Kasumi-1 (cell line): ENCODE measurements around the gene CCDC149.
A peak's percentile ranks its signal among the peaks of the same experiment; 100 is the strongest.

Experiments
- DNase-seq, 2 experiments: peaks; one replicate each; lab custom pipeline; 2025; lab: John Stamatoyannopoulos, UW

The CCDC149 gene

DNA sequence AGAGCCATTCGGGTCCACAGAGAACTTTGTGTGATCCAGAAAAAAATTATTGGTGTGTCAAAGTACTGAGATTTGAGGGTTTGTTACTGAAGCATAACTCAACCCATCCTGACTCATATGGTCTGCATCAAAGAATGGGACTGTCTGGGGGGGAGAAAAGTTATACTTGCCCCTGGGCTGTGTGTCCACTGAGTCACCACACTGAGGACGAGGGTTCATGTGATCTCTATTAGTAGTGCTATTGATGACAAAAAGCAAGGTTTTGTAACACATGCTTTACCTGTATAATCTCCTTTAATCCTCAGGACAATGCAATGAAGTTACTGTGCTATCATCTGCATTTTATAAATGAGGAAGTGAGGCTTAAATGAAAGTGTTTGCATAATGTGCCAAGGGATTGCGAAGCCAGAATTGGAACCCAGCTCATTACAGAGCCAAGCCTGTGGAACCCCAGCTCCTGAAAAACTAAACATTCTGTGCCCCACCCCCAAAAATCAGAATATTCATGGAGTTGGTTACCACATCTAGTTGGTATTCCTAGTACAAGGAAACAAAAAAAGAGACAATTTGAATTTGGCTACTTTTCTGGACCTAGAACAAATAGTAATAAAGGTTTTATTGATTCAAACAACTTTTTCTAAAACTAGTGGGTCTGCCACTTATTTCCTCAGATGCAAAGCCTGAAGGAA lies 31.2 kb downstream of the CCDC149 start:
- peak; percentile 6 to 8 for DNase-seq

DNA sequence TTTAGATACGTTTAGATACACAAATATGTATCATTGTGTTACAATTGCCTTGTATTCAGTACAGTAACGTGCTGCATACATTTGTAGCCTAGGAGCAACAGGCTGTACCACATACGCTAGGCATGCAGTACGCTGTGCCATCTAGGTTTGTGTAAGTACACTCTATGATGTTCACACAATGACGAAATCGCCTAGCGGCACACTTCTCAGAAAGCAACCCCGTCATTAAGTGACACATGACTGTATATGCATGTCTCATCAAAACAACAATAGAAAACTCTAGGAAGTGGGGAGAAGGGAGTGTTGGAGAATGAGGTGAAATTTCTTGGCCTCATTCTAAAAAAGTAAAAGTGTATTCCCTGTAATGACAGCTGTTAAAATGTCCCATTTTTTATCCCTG lies 32.7 kb downstream of the CCDC149 start:
- DNase-seq = no peak

- DNase-seq = no peak
Measured at GRCh38 chr4:24878636-24879016, 34.2 kb downstream of the CCDC149 start.

- DNase-seq = no peak
Measured at GRCh38 chr4:24877868-24878635, 34.8 kb downstream of the CCDC149 start.

DNA sequence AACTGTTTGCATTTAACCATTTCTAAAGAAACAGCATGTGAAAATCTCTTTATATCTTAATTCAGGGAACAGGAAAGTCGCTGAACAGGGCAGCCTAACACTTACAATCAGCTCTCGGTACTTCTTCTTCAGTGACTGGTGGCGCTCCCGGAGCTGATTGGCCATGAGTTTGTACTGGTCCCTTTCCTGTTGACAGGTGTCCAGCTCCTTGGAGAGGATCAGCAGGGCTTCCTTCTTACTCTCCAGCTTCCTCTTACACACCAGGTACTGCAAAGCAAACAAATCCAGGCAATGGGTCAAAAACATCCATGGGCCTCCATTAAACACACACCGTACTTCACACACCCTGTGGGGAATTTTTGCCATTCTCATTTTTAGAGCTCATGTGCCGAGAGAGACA lies 36.4 kb downstream of the CCDC149 start:
- no peak for DNase-seq

GRCh38 chr4:24872720-24873119 lies 40.1 kb downstream of the CCDC149 start:
- no peak for DNase-seq

DNA sequence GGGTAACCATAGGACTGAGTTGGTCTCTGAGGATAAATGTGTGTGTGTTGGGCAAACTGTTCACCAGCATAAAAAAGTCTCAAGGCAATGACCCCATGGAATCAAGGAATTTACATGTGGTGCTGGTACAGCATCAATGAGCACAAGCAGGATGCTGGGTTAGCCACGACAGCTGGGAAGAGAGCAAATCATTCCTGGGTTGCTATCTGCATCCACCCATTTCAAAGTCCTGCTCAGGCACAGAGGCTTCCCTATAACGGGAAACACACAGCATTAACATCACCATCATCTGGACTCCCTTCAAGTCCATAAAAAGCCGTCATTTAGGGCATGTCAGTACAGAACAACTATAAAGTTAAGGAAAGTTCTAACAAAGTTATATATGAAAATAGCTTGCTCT lies 41.6 kb downstream of the CCDC149 start:
- no peak for DNase-seq

DNA sequence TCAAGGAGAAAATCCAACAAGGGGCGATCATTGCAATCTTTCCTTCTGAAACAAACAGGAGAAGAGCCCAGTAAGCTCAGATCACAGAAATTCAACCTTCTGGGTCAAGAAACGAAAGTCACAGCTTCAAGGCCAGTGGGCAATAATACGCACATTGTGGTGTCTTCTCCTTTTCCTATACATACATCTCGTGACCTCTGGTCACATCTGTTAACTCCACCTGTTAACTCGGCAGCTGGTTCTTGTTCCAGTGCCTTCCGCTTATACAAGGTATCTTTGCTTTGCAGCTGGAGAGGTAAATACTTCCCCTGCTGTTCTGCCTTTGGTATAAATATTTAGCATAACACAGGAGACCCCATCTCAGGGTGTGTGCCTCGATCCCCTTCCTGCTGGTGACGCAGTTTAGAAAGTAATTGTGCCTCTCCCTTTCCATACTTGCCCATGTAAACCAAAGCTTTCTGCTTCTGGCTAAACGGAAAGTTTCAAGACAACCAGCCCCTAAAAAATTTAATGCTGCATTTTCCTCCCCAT lies 45.0 kb downstream of the CCDC149 start:
- DNase-seq = no peak

GRCh38 chr4:24867251-24867650 lies 45.6 kb downstream of the CCDC149 start:
- DNase-seq = no peak

DNA sequence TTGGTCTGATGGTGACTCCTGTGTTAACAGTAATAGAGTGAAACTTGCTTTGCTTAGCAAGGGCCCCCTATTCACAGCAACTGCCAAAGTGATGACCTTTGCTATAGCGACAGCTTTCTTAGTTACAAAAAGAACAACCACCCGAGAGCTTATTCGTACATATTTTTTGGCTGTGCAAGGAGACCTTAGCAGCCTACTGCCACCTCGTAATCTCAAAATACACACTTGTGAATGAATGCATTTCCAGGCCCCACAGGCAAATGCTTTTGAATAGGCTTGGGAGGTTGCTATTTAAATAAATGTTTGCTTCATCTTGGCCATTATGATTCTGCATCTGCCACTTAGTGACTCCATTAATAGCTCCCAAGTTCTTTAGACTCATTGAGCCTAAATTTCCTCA lies 47.4 kb downstream of the CCDC149 start:
- DNase-seq = no peak

DNA sequence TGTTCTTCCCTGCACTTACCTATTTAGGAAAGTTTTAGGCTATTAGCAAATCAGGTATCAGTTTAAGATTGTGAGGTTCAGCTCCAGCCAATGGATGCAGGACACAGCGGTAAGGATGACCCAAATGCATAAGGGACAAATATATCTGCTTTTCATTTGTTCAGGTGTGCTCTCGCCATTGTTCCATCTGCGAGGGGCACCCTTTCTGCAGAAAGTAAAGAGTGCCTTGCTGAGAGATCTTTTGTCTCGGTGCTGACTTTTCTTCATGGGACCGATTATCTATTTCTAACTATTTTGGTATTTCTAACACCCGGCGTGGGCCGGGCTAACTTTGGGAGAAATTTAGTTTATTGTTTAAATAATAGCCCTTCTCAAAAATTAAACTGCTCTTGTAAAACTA lies 49.0 kb downstream of the CCDC149 start:
- DNase-seq = no peak

DNA sequence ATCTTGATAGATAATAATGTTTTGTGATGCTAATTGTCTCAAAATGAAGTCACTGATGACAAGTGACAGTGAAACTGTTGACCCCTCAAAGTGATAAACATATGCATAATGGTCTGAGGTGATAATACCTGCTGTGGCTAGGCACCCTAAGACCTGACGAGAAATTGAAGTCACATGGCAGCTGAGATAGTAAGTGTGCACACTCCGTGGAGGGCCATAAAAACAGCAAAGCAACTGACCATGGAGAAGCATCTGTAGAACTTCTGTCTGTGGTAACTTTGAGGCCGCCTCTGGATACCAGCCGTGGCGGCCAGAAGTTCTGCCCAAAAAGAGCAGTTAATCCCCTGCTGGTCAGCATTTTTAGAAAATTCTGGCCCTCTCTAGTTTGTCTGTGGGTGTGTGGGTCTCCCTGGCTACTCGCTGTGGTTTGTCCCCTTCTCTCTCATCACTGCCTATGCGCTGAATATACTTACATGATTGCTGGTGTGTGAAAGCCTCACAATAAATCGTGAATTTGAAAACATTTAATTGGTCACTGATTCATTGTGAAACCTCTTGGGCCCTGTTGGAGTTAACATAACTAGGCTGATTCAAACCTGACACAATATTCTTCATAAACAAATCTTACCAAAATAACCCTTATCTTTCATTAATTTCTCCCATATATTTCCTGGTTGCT lies 50.6 kb downstream of the CCDC149 start:
- DNase-seq = no peak

- DNase-seq = no peak
Measured at GRCh38 chr4:24858550-24858949, 54.3 kb downstream of the CCDC149 start.

DNA sequence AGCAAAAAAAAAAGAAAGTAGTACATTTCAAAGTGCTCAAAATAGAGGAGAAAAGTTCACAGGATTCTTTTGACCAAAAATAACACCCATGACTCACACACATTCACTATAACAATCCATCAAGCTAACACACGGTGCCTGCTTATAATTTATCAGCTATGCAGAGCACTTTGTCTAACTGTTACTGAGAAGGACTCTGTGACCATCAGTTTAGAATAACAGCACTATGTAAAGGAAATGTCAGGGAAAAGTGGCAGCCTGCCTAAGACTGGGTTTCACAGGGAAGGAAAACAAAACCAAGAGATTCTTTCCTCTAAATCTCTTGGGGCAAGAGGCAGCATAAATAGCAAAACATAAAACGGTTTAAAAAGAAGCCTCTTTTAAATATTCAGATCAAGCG lies 54.8 kb downstream of the CCDC149 start:
- no peak for DNase-seq

GRCh38 chr4:24856586-24856985 lies 56.3 kb downstream of the CCDC149 start:
- no peak for DNase-seq

GRCh38 chr4:24855741-24856140 lies 57.1 kb downstream of the CCDC149 start:
- no peak for DNase-seq

DNA sequence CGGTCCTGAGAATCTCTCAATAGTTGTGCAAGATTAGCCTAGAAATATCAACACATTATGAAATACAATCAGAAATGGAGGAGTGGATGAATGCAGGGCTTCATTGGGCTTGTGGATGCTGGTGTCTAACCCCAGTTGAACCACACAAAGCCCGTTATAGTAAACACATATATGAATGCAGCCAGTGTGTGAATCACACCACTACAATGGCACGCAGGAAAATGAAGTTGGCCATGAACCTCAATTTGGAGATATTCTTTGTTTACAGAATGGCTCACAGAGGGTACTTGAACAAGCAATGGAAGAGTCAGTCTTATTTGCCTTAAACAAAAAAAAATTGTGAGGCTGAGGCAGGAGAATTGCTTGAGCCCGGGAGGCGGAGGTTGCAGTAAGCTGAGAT lies 59.7 kb downstream of the CCDC149 start:
- no peak for DNase-seq

DNA sequence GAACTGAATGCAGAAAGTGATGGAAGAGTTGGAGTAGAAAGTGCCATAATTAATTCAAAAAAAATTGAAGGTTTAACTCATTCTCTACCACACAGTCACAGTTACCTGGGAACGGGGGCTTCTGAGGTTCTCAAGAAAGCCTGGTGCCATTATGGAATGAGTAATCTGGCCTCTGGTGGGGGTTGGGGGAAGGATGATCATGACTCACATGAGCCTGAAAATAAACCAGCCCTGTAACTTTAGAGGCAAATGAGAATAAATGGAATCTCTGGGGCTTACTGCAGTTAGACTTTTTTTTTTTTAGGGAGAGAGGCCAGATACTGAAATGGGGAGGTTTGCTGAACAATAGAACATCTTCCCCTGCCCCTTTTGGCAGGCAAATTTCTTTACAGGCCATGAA lies 62.2 kb downstream of the CCDC149 start:
- no peak for DNase-seq

DNA sequence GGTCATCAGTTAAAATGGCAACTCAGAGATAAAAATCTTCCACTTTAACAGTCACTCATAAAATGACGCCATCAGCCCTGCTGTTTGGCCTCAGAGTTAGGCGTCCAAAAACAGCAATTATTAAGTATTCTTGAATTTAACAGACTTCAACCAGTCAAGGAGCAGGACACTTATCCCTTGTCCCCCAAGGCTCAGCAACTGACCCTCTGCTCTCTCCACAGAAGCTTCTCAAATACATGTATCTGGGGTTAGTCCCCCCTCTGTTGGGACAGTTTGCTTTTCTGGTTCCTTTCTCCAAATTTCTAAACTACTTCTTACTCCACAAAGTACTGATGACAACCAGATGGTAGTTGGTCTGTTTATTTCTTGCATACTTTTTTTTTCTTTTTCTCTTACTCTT lies 63.1 kb downstream of the CCDC149 start:
- no peak for DNase-seq

- no peak for DNase-seq
Measured at GRCh38 chr4:24849351-24849750, 63.5 kb downstream of the CCDC149 start.

DNA sequence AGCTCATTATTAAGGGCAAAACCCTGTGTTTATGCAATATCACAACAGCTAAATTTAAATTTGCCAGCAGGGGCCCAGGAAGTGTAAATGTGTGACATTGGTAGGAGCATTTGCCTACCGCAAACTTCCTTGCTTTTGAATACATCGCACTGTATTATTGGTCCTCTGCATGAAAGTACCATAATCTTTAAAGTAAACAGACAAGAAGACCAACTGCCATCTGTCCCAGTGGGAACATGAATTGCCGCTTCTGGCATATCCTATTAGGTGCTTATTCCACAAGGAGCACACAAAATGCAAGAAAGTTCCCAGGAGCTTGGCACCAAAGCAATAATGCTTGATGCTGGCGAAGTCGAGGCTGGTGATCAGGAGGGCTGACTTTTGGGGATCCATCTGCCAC lies 66.1 kb downstream of the CCDC149 start:
- DNase-seq = no peak

DNA sequence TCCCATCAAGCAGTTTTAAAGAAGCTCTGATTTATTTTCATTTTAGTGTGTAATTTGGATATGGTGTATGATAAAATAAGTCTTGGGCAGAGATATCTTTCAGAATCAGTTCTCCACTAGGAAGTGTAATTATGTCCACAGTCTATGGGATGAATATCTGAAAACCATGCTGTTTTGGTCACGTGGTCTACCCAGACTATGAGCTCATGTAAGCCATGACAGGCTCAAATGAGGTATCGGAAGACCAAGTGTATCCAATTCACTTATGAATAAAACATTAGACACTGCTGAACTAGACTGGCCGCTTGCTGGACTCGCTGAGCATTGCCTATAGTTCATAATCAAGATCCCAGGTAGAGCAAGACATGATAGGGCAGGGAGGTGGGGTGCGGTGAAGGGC lies 66.9 kb downstream of the CCDC149 start:
- no peak for DNase-seq

DNA sequence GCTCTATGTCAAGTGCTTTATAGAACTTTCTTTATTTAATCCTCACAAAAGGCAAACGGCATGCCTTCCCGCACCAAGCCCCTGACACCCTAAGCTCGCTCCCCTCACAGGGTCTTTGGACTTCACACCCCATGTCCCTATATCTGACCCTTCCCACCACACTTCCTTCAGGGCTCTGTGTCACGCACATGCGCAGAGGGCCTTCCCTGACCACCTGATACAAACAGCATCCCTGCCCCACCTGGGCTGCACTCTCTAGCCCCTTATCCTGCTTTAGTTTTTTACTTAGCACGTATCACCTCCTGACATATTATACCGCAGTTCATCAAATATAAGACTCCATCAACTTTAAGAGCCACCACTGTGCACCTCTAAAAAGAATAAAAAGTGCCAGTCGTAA lies 67.7 kb downstream of the CCDC149 start:
- DNase-seq = no peak
